GM19025 (cell line): ENCODE measurements around the gene FSTL4.

Experiments
- ATAC-seq: cut with Tn5 transposase; IDR thresholded peaks from one replicate; pipeline ENCODE4 v1.9.1; 2021; ENCODE audit warnings: mild to moderate bottlenecking, low read depth, moderate library complexity; ENCODE audit not compliant: unreplicated experiment

Gene FSTL4

GRCh38 chr5:133357758-133358157 lies 254.6 kb downstream of the FSTL4 start:
- ATAC-seq: no peak

- no peak for ATAC-seq
These were observed 255.3 kb downstream of the FSTL4 start for GRCh38 chr5:133356984-133357421.

GRCh38 chr5:133356396-133356983 lies 255.9 kb downstream of the FSTL4 start:
- no peak for ATAC-seq

- ATAC-seq: no peak
These were observed 257.8 kb downstream of the FSTL4 start for GRCh38 chr5:133354323-133355185.

- ATAC-seq: no peak
These were observed 258.6 kb downstream of the FSTL4 start for GRCh38 chr5:133353741-133354140.

GRCh38 chr5:133348406-133348805 lies 263.9 kb downstream of the FSTL4 start:
- no peak for ATAC-seq

- no peak for ATAC-seq
These were observed 265.3 kb downstream of the FSTL4 start for GRCh38 chr5:133347039-133347438.

GRCh38 chr5:133344266-133344665 lies 268.1 kb downstream of the FSTL4 start:
- ATAC-seq: no peak

- no peak for ATAC-seq
These were observed 269.1 kb downstream of the FSTL4 start for GRCh38 chr5:133343196-133343595.

GRCh38 chr5:133341915-133342710 lies 270.2 kb downstream of the FSTL4 start:
- no peak for ATAC-seq

GRCh38 chr5:133341296-133341695 lies 271.0 kb downstream of the FSTL4 start:
- ATAC-seq: no peak

- ATAC-seq: no peak
These were observed 271.5 kb downstream of the FSTL4 start for GRCh38 chr5:133340822-133341221.

- no peak for ATAC-seq
These were observed 272.2 kb downstream of the FSTL4 start for GRCh38 chr5:133340002-133340755.

GRCh38 chr5:133338504-133339355 lies 273.6 kb downstream of the FSTL4 start:
- ATAC-seq: no peak

GRCh38 chr5:133337795-133338445 lies 274.4 kb downstream of the FSTL4 start:
- no peak for ATAC-seq

GRCh38 chr5:133336969-133337410 lies 275.4 kb downstream of the FSTL4 start:
- ATAC-seq: no peak

- ATAC-seq: no peak
These were observed 276.0 kb downstream of the FSTL4 start for GRCh38 chr5:133336121-133336968.
